Ovary (tissue), 9 donors: ENCODE results near the gene EXT2. TPM values are rescaled to one million over a fixed set of nuclear protein-coding genes. Genes with fewer than 3 reads are reported as not detected.

Source experiments
- DNase-seq, 5 donors: peaks; one replicate each; pipeline ENCODE4 v3.0.0-alpha.2; 2019 to 2020
- H3K27ac ChIP-seq, 2 donors: fragments of 200-600 bp; one replicate each; pipeline versions ENCODE4 v1.5.1 to v1.8.0; 2019 to 2022
- H3K27me3 ChIP-seq: fragments of 200-600 bp; one replicate; pipeline ENCODE4 v1.8.0; 2022
- H3K36me3 ChIP-seq: fragments of 200-600 bp; sonication (generic); one replicate; pipeline ENCODE4 v1.5.1; 2019
- H3K4me1 ChIP-seq: one replicate; pipeline ENCODE4 v1.8.1; 2013; ENCODE audit warnings: mild to moderate bottlenecking, moderate library complexity; ENCODE audit not compliant: insufficient read depth
- H3K4me3 ChIP-seq: fragments of 200-600 bp; sonication (generic); one replicate; pipeline ENCODE4 v1.5.1; 2017
- H3K9me3 ChIP-seq, 2 donors: fragments of 200-600 bp in 1 of 2; sonication (generic) in 1 of 2; one replicate each; pipeline versions ENCODE4 v1.5.1 to v1.8.1; 2013 to 2019; ENCODE audit warnings: mild to moderate bottlenecking in 1 of 2, moderate library complexity in 1 of 2
- EP300 ChIP-seq: sonication (generic); formaldehyde crosslinking; IDR thresholded peaks from one replicate; pipeline ENCODE4 v1.6.1; 2017; ENCODE audit warnings: antibody characterized with exemption
- POLR2A ChIP-seq: fragments of 450-650 bp; IDR thresholded peaks from one replicate; pipeline ENCODE4 v1.6.1; 2017; ENCODE audit warnings: antibody characterized with exemption, mild to moderate bottlenecking, moderate library complexity
- WGBS, 3 donors: extraction: QIAGEN DNeasy Blood & Tissue Kit in 1 of 3; methylation state at CpG; one replicate each; pipeline versions ENCODE4 v1.1.5 to v1.1.7; 2013 to 2017; 5-methylcytosine and 5-hydroxymethylcytosine counted together
- intact Hi-C, 4 donors: fragments of 100-400 bp; cut with DNase I; formaldehyde crosslinking; loops; one replicate each; pipeline versions ENCODE4 v1.11.0 to v1.15.1; 2022 to 2023
- polyA plus RNA-seq, 2 donors: library from polyadenylated mRNA; stranded (reverse); fragments of 200-250 nt in 1 of 2; fragments of 350-450 nt in 1 of 2; fragmentation: Illumina TruSeq in 1 of 2; extraction: RNeasy Lipid Tissue Mini Kit (QIAGEN cat#74804) in 1 of 2; gene quantifications; one replicate each; pipeline ENCODE4 v1.2.3, GENCODE V29; 2013 to 2014
- total RNA-seq, 7 donors: library from RNA; depleted of rRNA in 2 of 7; stranded (reverse); fragments of >200 nt in 2 of 7; fragmentation: NEBNext Ultra II Directional in 3 of 7; extraction: Animal tissue kit (Norgen Biotek cat#: 25700) in 3 of 7; gene quantifications; one replicate each; pipeline versions ENCODE4 v1.1.0 to v1.2.4, GENCODE V29; 2016 to 2023
- TF ChIP-seq, protein P1 (sequence below), 3 donors: fragments of 450-650 bp in 2 of 3; fragments of 200-600 bp in 1 of 3; IDR thresholded peaks; one replicate each; pipeline versions ENCODE4 v1.5.1 to v1.8.0; 2016 to 2022; ENCODE audit warnings: antibody characterized with exemption in 3 of 3, mild to moderate bottlenecking in 1 of 3
- donor health status: DM: no; HTN: no; CAD: no; lungs with moderate emphysema.
- donor health status: DM: no; HTN: no; CAD: no.
- donor health status: Bipolar disorder and iron deficiency.
- donor health status: DM: yes; HTN: yes; CAD: no.
- donor health status: DM: no; HTN: no; CAD: no.
- donor health status: DM: yes; HTN: yes; CAD: no.

EXT2 gene
- total and polyA plus RNA-seq, 9 donors: 38.0 to 88.8 (median 47.1) TPM

- 73 to 83% (median 80%) methylated on average over 2 of the region's 2 CpGs for WGBS, 3 donors
- no peak for DNase-seq
- intact Hi-C loops: no loop called here
Observed at GRCh38 chr11:44180107-44180506, 84.6 kb downstream of the EXT2 start.

DNA sequence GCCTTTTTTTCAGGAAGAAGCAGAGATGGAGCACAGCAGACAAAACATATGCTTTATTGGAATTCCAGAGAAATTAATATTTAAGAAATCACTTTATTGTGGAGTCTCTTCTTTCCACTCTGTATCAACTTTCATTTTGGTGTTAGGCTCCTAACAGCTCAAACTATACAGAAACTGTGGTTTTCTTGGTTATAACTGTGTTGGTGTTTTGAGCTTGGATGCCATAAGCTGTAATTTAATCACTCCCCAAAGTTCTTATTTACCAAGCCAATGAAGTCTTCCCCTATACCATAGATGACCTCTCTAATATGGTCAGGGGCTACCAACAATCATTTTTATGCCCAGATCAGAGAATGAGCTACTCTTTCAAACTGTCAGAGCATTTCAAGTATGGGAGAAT, 90.0 kb downstream of the EXT2 start:
- DNase-seq: no peak
- TF ChIP-seq EP300: no peak
- TF ChIP-seq POLR2A: no peak
- TF ChIP-seq, protein P1, sequence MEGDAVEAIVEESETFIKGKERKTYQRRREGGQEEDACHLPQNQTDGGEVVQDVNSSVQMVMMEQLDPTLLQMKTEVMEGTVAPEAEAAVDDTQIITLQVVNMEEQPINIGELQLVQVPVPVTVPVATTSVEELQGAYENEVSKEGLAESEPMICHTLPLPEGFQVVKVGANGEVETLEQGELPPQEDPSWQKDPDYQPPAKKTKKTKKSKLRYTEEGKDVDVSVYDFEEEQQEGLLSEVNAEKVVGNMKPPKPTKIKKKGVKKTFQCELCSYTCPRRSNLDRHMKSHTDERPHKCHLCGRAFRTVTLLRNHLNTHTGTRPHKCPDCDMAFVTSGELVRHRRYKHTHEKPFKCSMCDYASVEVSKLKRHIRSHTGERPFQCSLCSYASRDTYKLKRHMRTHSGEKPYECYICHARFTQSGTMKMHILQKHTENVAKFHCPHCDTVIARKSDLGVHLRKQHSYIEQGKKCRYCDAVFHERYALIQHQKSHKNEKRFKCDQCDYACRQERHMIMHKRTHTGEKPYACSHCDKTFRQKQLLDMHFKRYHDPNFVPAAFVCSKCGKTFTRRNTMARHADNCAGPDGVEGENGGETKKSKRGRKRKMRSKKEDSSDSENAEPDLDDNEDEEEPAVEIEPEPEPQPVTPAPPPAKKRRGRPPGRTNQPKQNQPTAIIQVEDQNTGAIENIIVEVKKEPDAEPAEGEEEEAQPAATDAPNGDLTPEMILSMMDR (IDR thresholded peaks at IDR 0.05): no peak
- Histone ChIP-seq H3K36me3 (no peaks in the 10 kb centered on the region), H3K27me3 (no peaks in the 10 kb centered on the region), H3K27ac (no peak overlapping the region), H3K9me3 (no peaks in the 10 kb centered on the region), H3K4me1 (no peaks in the 10 kb centered on the region), H3K4me3 (no peak overlapping the region)
- intact Hi-C loops: no loop called here

More at GRCh38 chr11:44180107-44180506, 84.6 kb downstream of the EXT2 start:
- H3K27me3 ChIP-seq: no peaks in the 10 kb centered on the region
- no peak overlapping the region for H3K4me3 ChIP-seq
- no peaks in the 10 kb centered on the region for H3K36me3 ChIP-seq
- H3K4me1 ChIP-seq: peaks cover 2% of the 10 kb centered on the region
- no peaks in the 10 kb centered on the region for H3K9me3 ChIP-seq
- no peak for TF ChIP-seq POLR2A
- TF ChIP-seq EP300: no peak
- TF ChIP-seq, protein P1 (IDR thresholded peaks at IDR 0.05): no peak
- H3K27ac ChIP-seq: no peak overlapping the region

GRCh38 chr11:44186321-44186930, 90.9 kb downstream of the EXT2 start:
- Histone ChIP-seq H3K36me3 (no peaks in the 10 kb centered on the region), H3K27ac (no peak overlapping the region), H3K27me3 (no peaks in the 10 kb centered on the region), H3K4me3 (no peak overlapping the region), H3K4me1 (no peaks in the 10 kb centered on the region), H3K9me3 (no peaks in the 10 kb centered on the region)
- WGBS, 3 donors: 78 to 88% (median 86%) methylated on average over 2 of the region's 2 CpGs
- TF ChIP-seq EP300 (no peak), POLR2A (no peak)
- TF ChIP-seq, protein P1 (IDR thresholded peaks at IDR 0.05): no peak
- DNase-seq: no peak
- intact Hi-C loops: no loop called here

DNA sequence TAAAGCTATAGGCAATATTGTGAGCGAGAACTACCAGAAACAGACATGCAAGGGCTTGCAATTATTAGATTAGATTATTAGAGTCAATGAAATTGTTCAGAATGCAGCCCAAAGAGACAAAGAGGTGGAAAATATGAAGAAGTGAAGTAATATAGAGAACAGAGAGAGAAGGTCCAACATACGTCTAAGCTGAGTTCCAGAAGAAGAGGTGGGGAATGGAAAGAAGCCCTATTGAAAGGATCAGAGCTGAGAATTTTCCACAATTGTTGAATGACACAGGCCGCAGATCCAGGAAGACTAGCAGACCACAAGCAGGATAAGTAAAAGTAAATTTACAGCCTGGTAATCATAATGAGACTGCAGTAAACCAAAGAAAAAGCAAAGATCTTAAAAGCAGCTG, 93.2 kb downstream of the EXT2 start:
- H3K36me3 ChIP-seq: no peaks in the 10 kb centered on the region
- DNase-seq: no peak
- no peaks in the 10 kb centered on the region for H3K4me1 ChIP-seq
- no peak overlapping the region for H3K27ac ChIP-seq
- no peaks in the 10 kb centered on the region for H3K9me3 ChIP-seq
- TF ChIP-seq, protein P1 (IDR thresholded peaks at IDR 0.05): no peak
- TF ChIP-seq EP300: no peak
- no peak for TF ChIP-seq POLR2A
- H3K27me3 ChIP-seq: no peaks in the 10 kb centered on the region
- no peak overlapping the region for H3K4me3 ChIP-seq
- intact Hi-C loops: no loop called here
- 97 to 98% (median 97%) methylated on average over 3 of the region's 3 CpGs for WGBS, 3 donors
